Upper lobe of left lung (tissue), 4 donors: ENCODE measurements around the gene STX19.

ENCODE experiments used
- CTCF ChIP-seq, 6 experiments: fragments of 450-650 bp in 4 of 6; fragments of 200-600 bp in 2 of 6; sonication (generic) in 2 of 6; IDR thresholded peaks; one replicate each; pipeline ENCODE4 v1.5.1; 2016 to 2019; ENCODE audit warnings: antibody characterized with exemption in 6 of 6
- POLR2A ChIP-seq, 4 donors: fragments of 450-650 bp; IDR thresholded peaks; one replicate each; pipeline ENCODE4 v1.5.1; 2016 to 2017; ENCODE audit warnings: antibody characterized with exemption in 4 of 4, mild to moderate bottlenecking in 2 of 4

DNA sequence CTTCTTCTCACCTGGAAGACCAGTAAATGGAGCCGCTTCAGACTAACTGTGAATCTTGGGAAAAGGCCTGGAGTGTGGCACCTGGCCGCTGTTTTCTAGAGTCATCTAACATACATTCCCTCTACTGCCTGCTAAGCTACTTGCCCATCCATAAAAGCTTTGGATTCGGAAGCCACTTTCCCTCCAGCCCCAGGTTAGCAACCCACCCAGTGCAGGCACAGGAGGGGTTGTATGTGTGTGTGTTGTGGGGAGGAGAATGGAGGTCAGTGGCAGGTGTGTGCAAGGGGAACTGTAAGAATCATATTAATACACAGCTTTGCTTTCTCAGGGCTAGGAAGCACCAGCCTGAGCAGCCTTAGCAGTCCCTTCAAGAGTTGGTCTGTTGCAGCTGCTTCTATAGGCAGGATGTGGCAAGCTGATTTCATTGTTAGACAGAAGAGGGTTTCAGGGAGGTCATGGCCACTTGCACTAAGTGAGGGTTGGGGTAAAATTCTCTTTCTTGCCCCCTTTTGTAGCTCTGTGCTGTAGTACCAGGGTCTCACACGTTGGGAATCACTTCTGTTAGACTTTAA, 43.4 kb upstream of the STX19 start:
- TF ChIP-seq CTCF (IDR thresholded peaks at IDR 0.05): no peak
- no peak for TF ChIP-seq POLR2A (IDR thresholded peaks at IDR 0.05)
